AG04450 (cell line): ENCODE measurements around the gene RAC2. TPM values are rescaled to one million over a fixed set of nuclear protein-coding genes. Genes with fewer than 3 reads are reported as not detected.

Experiments
- CTCF ChIA-PET: fragments of 300-600, 350-600 bp; formaldehyde crosslinking; extraction: SDS; loops from one replicate; lab custom pipeline; 2022; ENCODE audit warnings: antibody characterized with exemption, inconsistent platforms; lab: Charles Lee
- POLR2A ChIA-PET: fragments of 350-600 bp; formaldehyde crosslinking; extraction: SDS; loops from one replicate; lab custom pipeline; 2021; ENCODE audit warnings: antibody characterized with exemption, inconsistent platforms; lab: Yijun Ruan, JAX
- DNase-seq: peaks from one replicate; pipeline ENCODE4 v3.0.0-alpha.2; 2011; ENCODE audit warnings: low read depth, low spot score
- H3K27ac ChIP-seq: one replicate; pipeline ENCODE4 v1.5.1; 2012; ENCODE audit warnings: low read depth, low read length, control low read depth
- H3K27me3 ChIP-seq: one replicate; pipeline ENCODE4 v1.6.0; 2012; ENCODE audit warnings: low read length; ENCODE audit not compliant: control insufficient read depth, insufficient read depth
- H3K4me3 ChIP-seq: 2 replicates; pipeline ENCODE4 v1.5.1; 2011; ENCODE audit warnings: mild to moderate bottlenecking, low read depth, low read length, control low read depth
- H3K9me3 ChIP-seq: 2 replicates; pipeline ENCODE4 v1.5.1; 2012; ENCODE audit warnings: low read length; ENCODE audit not compliant: control insufficient read depth, insufficient read depth
- CTCF ChIP-seq: IDR thresholded peaks from 2 replicates; pipeline ENCODE4 v1.5.1; 2011; ENCODE audit warnings: low read depth, low read length, control low read depth, inconsistent platforms
- polyA plus RNA-seq: library from polyadenylated mRNA; depleted of rRNA; stranded (reverse); fragments of >200 nt; gene quantifications from 2 replicates; pipeline ENCODE4 v1.2.3, GENCODE V29; 2011

Gene RAC2
- polyA plus RNA-seq, 1 experiment = 25.0 TPM

DNA sequence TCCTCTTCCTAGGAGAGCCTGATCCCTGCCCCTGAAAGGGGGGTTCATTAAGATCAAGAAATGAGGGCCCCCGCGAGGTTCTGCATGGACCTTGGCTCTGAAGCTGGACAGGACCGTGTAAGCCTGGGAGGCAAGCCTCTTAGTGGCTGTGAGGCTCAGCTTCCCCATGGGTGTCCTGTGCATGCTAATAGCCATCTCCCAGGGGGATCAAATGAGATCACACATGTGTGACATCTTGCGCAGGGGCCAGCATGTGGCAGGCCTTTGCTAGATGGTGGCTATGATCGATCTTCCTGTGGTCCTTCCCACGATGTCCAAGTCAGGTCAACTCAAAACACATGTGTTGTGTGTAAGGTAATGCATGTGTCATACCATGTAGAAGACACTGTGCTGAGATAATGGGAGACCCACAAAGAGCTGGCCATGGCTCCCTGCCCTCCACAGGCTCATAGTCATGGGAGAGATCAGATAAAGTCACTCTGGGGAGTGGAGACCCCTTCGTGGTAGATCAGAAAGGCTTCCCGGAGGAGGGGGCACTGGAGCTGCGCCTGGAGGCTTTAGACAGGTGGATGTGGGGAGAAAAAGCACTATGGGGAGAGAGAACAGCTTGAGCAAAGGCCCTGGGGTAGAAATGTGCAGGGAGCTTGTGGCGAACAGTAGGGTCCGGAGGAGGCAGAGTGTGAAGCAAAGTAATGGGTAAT is 3.7 kb downstream of the RAC2 start:
- ChIA-PET CTCF (interaction anchor here (0.8 to 6.1 kb wide), 3 partner anchors 20 to 42 kb away, joined by 3 to 50 read pairs (median 9); no protein-coding TSS in a partner anchor), POLR2A (no interaction called here)
- no peak overlapping the region for H3K27ac ChIP-seq
- DNase-seq = no peak
- H3K27me3 ChIP-seq = no peaks in the 10 kb centered on the region
- no peaks in the 10 kb centered on the region; the same call in 1 of the 2 replicates for H3K9me3 ChIP-seq
- TF ChIP-seq CTCF = no peak
- no peak overlapping the region for H3K4me3 ChIP-seq

DNA sequence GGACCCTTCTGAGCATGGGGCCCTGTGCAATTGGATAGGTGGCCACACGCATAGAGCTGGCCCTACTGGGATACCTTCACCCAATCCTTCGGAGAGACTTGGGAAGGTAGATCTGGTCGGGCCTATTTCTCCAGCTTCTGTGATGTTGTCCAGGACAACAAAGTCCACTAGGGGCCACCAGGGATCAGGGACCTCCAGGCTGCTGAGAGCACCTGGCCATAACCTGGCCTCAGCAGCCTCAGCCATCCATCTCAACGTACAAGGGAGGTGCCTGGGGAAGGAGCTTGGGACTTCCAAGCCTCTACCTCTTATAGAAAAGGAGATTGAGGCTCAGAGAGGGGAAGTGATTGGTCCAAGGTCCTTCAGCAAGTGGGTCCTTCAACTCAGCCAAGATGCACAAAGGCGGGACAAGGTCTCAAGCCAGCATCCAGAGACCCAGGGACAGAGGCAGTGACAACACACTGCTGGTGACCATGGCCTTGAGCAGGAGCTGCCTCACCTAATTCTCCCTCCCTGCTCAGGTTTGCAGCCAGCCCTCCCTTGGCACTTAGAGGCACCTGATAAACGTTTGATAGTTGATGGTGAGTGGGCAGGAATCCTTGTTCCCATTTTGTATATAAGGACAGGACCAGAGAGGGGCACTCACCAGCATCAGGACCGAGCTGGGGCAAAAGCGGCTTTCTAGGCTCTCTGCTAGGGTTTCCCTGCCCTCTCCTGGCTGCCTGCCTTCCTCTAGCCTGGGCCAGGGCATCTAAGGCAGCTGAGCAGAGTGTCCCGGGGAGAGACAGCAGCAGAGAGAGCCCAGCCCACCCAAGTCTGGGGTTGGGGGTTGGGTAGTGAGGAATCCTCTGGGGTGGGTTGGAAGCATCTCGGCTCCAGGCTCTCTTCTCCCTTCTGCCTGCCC is 4.5 kb downstream of the RAC2 start:
- no peak for TF ChIP-seq CTCF
- CTCF ChIA-PET = interaction anchor here (0.8 kb wide), 1 partner anchor 40 kb away, joined by 3 read pairs; no protein-coding TSS in a partner anchor
- Histone ChIP-seq H3K27ac (no peak overlapping the region), H3K27me3 (no peaks in the 10 kb centered on the region), H3K4me3 (no peak overlapping the region), H3K9me3 (no peaks in the 10 kb centered on the region; the same call in 1 of the 2 replicates)
- DNase-seq = no peak
- POLR2A ChIA-PET = no interaction called here

DNA sequence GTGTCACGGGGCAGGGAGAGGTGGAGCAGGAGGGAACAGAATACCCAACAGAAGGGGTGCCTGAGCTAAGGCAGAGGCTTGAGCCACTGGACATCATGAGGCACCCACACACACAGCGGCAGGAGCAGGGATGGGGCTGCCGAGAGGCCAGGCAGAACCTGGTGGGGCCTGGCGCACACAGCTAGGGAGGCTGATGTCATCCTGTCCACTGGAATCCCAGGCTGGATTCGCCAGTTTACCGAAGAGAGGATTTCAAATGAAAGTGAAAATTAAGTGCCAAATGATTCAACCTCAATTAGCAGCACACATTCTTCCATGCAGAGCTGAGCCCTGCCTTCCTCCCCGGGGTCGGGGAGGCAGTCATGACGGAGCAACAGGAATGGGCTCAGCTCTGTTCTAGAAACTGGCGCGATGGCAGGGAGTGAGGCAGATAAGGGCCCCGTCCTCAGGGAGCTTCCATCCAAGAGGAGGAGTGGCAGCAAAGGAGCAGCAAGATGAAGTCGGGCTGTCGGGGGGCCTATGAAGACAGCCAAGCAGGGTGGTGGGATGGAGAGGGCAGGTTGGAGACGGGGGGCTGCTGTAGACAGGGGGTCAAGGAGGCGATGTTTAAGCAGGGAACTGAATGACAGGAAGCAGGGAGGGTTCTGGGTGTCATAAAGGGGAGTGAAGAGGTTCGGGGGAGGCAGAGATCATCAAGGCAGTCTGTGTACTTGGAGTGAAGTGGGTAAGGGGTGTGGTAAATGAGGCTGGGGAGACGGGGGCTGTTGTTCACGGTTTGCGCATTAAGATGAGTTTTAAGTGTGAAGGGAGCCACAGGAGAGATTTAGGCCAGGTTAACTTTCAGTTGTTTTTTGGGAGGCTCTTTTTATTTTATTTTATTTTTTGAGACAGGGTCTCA is 6.4 kb downstream of the RAC2 start:
- POLR2A ChIA-PET = interaction anchor here (0.5 kb wide), 1 partner anchor 17 kb away, joined by 6 read pairs; no protein-coding TSS in a partner anchor
- CTCF ChIA-PET = interaction anchor here (1.3 kb wide), 1 partner anchor 22 kb away, joined by 3 read pairs; no protein-coding TSS in a partner anchor
- H3K9me3 ChIP-seq = no peaks in the 10 kb centered on the region; the same call in 1 of the 2 replicates
- no peak for DNase-seq
- no peaks in the 10 kb centered on the region for H3K27me3 ChIP-seq
- H3K4me3 ChIP-seq = no peak overlapping the region
- TF ChIP-seq CTCF = no peak
- no peak overlapping the region for H3K27ac ChIP-seq

- Histone ChIP-seq H3K27me3 (no peaks in the 10 kb centered on the region), H3K27ac (no peak overlapping the region), H3K9me3 (no peaks in the 10 kb centered on the region; the same call in 1 of the 2 replicates), H3K4me3 (no peak overlapping the region)
- DNase-seq = no peak
- TF ChIP-seq CTCF = no peak
- ChIA-PET CTCF (interaction anchor here (0.6 kb wide), 1 partner anchor 658 kb away, joined by 5 read pairs; no protein-coding TSS in a partner anchor), POLR2A (no interaction called here)
Observed at GRCh38 chr22:37235897-37236607, 8.0 kb downstream of the RAC2 start.
